Right atrium auricular region (tissue), 2 donors: ENCODE data around the gene FRMD4A. TPM values are rescaled to one million over a fixed set of nuclear protein-coding genes. Genes with fewer than 3 reads are reported as not detected.
"Not testable (repeated sequence)": the region's sequence is repeated elsewhere in the genome, so short reads cannot be mapped to it uniquely, and the experiment has no call there.

ENCODE experiments used
- DNase-seq: peaks from one replicate; pipeline ENCODE4 v3.0.0-alpha.2; 2019; ENCODE audit warnings: low spot score
- H3K27ac ChIP-seq, 2 donors: fragments of 200-600 bp; sonication (generic); 1 replicate in 1 of 2; 2 replicates in 1 of 2; pipeline ENCODE4 v1.5.1; 2016 to 2019
- H3K27me3 ChIP-seq, 2 donors: fragments of 200-600 bp; sonication (generic); one replicate each; pipeline versions ENCODE4 v1.5.1 to v1.6.0; 2017 to 2019
- H3K36me3 ChIP-seq: fragments of 200-600 bp; sonication (generic); one replicate; pipeline ENCODE4 v1.5.1; 2016
- H3K4me1 ChIP-seq, 2 donors: fragments of 200-600 bp; sonication (generic); one replicate each; pipeline versions ENCODE4 v1.5.1 to v1.6.0; 2017 to 2019
- H3K4me3 ChIP-seq, 2 donors: fragments of 200-600 bp; sonication (generic); 1 replicate in 1 of 2; 2 replicates in 1 of 2; pipeline ENCODE4 v1.5.1; 2017 to 2019; ENCODE audit warnings: mild to moderate bottlenecking in 1 of 2, moderate library complexity in 1 of 2
- H3K9me3 ChIP-seq, 2 donors: fragments of 200-600 bp; sonication (generic); one replicate each; pipeline ENCODE4 v1.5.1; 2019
- total RNA-seq, 2 donors: library from RNA; depleted of rRNA; stranded (reverse); fragments of >200 nt; gene quantifications; one replicate each; pipeline ENCODE4 v1.1.0, GENCODE V29; 2016
- TF ChIP-seq, protein P1 (sequence below), 2 donors: fragments of 200-600 bp; sonication (generic); IDR thresholded peaks; one replicate each; pipeline ENCODE4 v1.5.1; 2019; ENCODE audit warnings: antibody characterized with exemption in 2 of 2

Gene FRMD4A
- total RNA-seq, 2 donors from 2014 or later = 15.9 to 22.9 TPM

DNA sequence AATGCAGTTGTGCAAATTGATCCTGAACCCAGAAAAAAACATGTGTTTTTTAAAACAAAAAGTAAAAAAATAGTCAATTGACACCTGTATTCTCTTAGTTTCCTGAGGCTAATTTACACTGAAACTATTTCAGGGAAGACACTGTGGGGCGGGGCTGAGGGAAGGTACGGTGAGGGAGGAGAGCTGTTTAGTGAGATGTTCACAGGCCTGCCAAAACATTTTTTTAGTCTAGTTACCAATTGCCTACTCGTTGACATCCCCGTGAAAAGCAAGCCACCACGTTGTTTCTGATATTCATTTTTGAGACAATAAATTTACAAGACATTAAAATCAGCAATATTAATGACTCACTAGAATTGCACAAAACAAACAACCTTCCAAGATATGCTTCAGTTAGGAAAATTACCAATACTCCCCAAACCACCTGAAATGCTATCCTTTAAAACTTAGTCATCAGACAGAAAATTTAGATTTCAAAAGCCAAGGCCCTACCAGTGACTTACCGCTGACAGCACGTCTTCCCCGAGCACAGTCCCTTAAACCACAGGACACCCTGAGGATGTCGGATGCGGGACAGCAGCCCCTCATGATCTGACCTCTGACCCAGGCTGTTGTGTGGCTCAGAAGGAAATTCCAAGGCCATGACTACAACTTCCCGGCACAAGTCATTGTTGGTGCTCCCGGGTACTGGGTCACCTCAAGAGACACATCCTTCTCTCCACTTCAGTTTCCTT is 464.8 kb downstream of the FRMD4A start:
- peak overlapping the region; percentile 54 to 71 for H3K27ac ChIP-seq
- DNase-seq = peak; percentile 56
- no peaks in the 10 kb centered on the region for H3K27me3 ChIP-seq
- no peaks in the 10 kb centered on the region for H3K9me3 ChIP-seq
- H3K4me1 ChIP-seq = peaks cover 0 to 22% of the 10 kb centered on the region in 2 donors
- H3K36me3 ChIP-seq = no peaks in the 10 kb centered on the region
- TF ChIP-seq, protein P1, sequence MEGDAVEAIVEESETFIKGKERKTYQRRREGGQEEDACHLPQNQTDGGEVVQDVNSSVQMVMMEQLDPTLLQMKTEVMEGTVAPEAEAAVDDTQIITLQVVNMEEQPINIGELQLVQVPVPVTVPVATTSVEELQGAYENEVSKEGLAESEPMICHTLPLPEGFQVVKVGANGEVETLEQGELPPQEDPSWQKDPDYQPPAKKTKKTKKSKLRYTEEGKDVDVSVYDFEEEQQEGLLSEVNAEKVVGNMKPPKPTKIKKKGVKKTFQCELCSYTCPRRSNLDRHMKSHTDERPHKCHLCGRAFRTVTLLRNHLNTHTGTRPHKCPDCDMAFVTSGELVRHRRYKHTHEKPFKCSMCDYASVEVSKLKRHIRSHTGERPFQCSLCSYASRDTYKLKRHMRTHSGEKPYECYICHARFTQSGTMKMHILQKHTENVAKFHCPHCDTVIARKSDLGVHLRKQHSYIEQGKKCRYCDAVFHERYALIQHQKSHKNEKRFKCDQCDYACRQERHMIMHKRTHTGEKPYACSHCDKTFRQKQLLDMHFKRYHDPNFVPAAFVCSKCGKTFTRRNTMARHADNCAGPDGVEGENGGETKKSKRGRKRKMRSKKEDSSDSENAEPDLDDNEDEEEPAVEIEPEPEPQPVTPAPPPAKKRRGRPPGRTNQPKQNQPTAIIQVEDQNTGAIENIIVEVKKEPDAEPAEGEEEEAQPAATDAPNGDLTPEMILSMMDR (IDR thresholded peaks at IDR 0.05) = no peak
- H3K4me3 ChIP-seq = no peak overlapping the region

DNA sequence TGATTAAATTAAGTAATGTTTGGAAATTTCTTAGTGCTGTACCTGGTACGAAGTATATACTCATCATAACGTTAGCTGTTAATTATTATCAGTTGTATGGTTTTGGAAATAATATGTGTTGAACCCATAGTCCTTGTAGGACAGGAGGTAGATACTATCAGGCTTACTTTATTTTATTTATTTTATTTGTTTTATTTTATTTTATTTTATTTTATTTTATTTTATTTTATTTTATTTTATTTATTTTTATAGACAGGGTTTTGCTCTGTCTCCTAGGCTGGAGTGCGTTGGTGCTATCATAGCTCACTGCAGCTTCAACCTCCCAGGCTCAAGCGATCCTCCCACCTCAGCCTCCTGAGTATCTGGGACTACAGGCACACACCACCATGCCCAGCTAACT is 465.5 kb downstream of the FRMD4A start:
- not testable (repeated sequence) for H3K36me3 ChIP-seq, H3K27me3 ChIP-seq, H3K4me3 ChIP-seq, DNase-seq, H3K9me3 ChIP-seq
- Histone ChIP-seq H3K27ac (peak overlapping the region; percentile 54 to 71), H3K4me1 (peaks cover 0 to 22% of the 10 kb centered on the region in 2 donors)

- H3K9me3 ChIP-seq = no peaks in the 10 kb centered on the region
- TF ChIP-seq, protein P1 (IDR thresholded peaks at IDR 0.05) = no peak
- H3K4me1 ChIP-seq = peaks cover 0 to 32% of the 10 kb centered on the region in 2 donors
- no peak overlapping the region for H3K4me3 ChIP-seq
- H3K27me3 ChIP-seq = no peaks in the 10 kb centered on the region
- no peaks in the 10 kb centered on the region for H3K36me3 ChIP-seq
- peak overlapping the region in 1 of 2 donors; percentile 59 for H3K27ac ChIP-seq
- DNase-seq = no peak
Observed at GRCh38 chr10:13862546-13863233, 468.0 kb downstream of the FRMD4A start.

GRCh38 chr10:13860886-13861285 is 469.8 kb downstream of the FRMD4A start:
- TF ChIP-seq, protein P1 (IDR thresholded peaks at IDR 0.05) = no peak
- DNase-seq = no peak

GRCh38 chr10:13859979-13860654 is 470.6 kb downstream of the FRMD4A start:
- Histone ChIP-seq H3K27me3 (no peaks in the 10 kb centered on the region), H3K27ac (peak overlapping the region in 1 of 2 donors; percentile 13), H3K4me1 (peaks cover 0 to 20% of the 10 kb centered on the region in 2 donors), H3K4me3 (no peak overlapping the region), H3K9me3 (no peaks in the 10 kb centered on the region), H3K36me3 (no peaks in the 10 kb centered on the region)
- no peak for DNase-seq
- TF ChIP-seq, protein P1 (IDR thresholded peaks at IDR 0.05) = no peak

More at GRCh38 chr10:13860886-13861285, 469.8 kb downstream of the FRMD4A start:
- Histone ChIP-seq H3K4me3 (no peak overlapping the region), H3K27me3 (no peaks in the 10 kb centered on the region), H3K36me3 (no peaks in the 10 kb centered on the region), H3K27ac (no peak overlapping the region), H3K4me1 (peaks cover 0 to 24% of the 10 kb centered on the region in 2 donors), H3K9me3 (no peaks in the 10 kb centered on the region)

DNA sequence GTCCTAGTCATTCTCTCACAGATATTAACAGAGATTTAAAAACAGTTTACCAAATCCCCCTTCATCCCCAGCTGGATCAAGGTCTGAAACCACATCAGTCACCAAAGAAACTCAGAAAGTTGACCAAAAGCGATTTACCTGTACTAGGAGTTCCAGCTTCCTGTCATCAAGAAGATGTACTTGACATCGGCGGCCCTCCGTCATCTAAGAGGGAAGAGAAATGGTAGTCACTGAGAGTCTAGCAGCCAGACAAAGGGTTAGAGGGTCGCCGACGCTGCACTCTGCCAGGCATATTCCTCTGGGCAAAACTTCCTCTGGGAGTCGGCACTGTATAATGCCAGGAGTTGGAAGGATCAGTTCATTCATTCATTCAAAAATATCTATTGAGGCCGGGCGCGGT is 472.0 kb downstream of the FRMD4A start:
- peaks cover 0 to 25% of the 10 kb centered on the region in 2 donors for H3K4me1 ChIP-seq
- TF ChIP-seq, protein P1 (IDR thresholded peaks at IDR 0.05) = no peak
- no peak for DNase-seq
- no peaks in the 10 kb centered on the region for H3K36me3 ChIP-seq
- H3K9me3 ChIP-seq = no peaks in the 10 kb centered on the region
- H3K27ac ChIP-seq = no peak overlapping the region
- no peaks in the 10 kb centered on the region for H3K27me3 ChIP-seq
- H3K4me3 ChIP-seq = no peak overlapping the region
